Measurements from ENCODE around the gene ATP6V0A1. TPM values are rescaled to one million over a fixed set of nuclear protein-coding genes. Genes with fewer than 3 reads are reported as not detected.
"Not testable (repeated sequence)": the region's sequence is repeated elsewhere in the genome, so short reads cannot be mapped to it uniquely, and the experiment has no call there.

ATP6V0A1 gene
- total RNA-seq, 3 donors from 2014 or later = 53.1 to 74.5 (median 60.0) TPM

- no peaks in the 10 kb centered on the region for H3K36me3 ChIP-seq
- H3K9me3 ChIP-seq = no peaks in the 10 kb centered on the region
- H3K27me3 ChIP-seq = no peaks in the 10 kb centered on the region
- peak overlapping the region; percentile 91 to 94 for H3K27ac ChIP-seq
- peaks cover 3 to 10% of the 10 kb centered on the region in 2 donors for H3K4me1 ChIP-seq
- intact Hi-C loops (cut with DNase I; ENCODE audit: low total_unique reads) = no loop called here
- TF ChIP-seq POLR2AphosphoS5 (IDR thresholded peaks at IDR 0.05) (no peak), POLR2A (IDR thresholded peaks at IDR 0.05) (no peak), CTCF (IDR thresholded peaks at IDR 0.05) (no peak)
- H3K4me3 ChIP-seq = peak overlapping the region; percentile 74 to 87 (median 75)
- DNase-seq (ENCODE audit: low spot score in 2 of 2) = no peak
These were observed 95.2 kb downstream of the ATP6V0A1 start for GRCh38 chr17:42553866-42554249.

- Histone ChIP-seq H3K9me3 (no peaks in the 10 kb centered on the region), H3K36me3 (no peaks in the 10 kb centered on the region), H3K27ac (peak overlapping the region; percentile 91 to 94), H3K4me1 (peaks cover 3 to 10% of the 10 kb centered on the region in 2 donors), H3K4me3 (peak overlapping the region; percentile 74 to 87 (median 75)), H3K27me3 (no peaks in the 10 kb centered on the region)
- intact Hi-C loops (cut with DNase I; ENCODE audit: low total_unique reads) = no loop called here
- DNase-seq (ENCODE audit: low spot score in 2 of 2) = peak; percentile 82 to 83
- TF ChIP-seq CTCF (IDR thresholded peaks at IDR 0.05) = no peak
- TF ChIP-seq POLR2A (IDR thresholded peaks at IDR 0.05) = peak; percentile 85
- TF ChIP-seq POLR2AphosphoS5 (IDR thresholded peaks at IDR 0.05) = peak; percentile 84 to 92 (median 86)
These were observed 95.8 kb downstream of the ATP6V0A1 start for GRCh38 chr17:42554250-42555121.

- no peak for DNase-seq (ENCODE audit: low spot score in 2 of 2)
- intact Hi-C loops (cut with DNase I; ENCODE audit: low total_unique reads) = no loop called here
- H3K27me3 ChIP-seq = no peaks in the 10 kb centered on the region
- peak overlapping the region; percentile 91 to 94 for H3K27ac ChIP-seq
- peaks cover 3 to 10% of the 10 kb centered on the region in 2 donors for H3K4me1 ChIP-seq
- H3K4me3 ChIP-seq = peak overlapping the region; percentile 74 to 87 (median 75)
- H3K36me3 ChIP-seq = no peaks in the 10 kb centered on the region
- TF ChIP-seq POLR2AphosphoS5 (IDR thresholded peaks at IDR 0.05) (no peak), CTCF (IDR thresholded peaks at IDR 0.05) (no peak), POLR2A (IDR thresholded peaks at IDR 0.05) (no peak)
- H3K9me3 ChIP-seq = no peaks in the 10 kb centered on the region
These were observed 96.5 kb downstream of the ATP6V0A1 start for GRCh38 chr17:42555122-42555622.

- H3K27ac ChIP-seq; DNase-seq (ENCODE audit: low spot score in 2 of 2); H3K27me3 ChIP-seq; H3K36me3 ChIP-seq; H3K9me3 ChIP-seq; intact Hi-C loops (cut with DNase I; ENCODE audit: low total_unique reads); H3K4me1 ChIP-seq: not testable (repeated sequence)
- H3K4me3 ChIP-seq = peak overlapping the region in 1 of 3 donors; percentile 75
These were observed 97.4 kb downstream of the ATP6V0A1 start for GRCh38 chr17:42555961-42556617.

- no peak overlapping the region for H3K4me3 ChIP-seq
- TF ChIP-seq CTCF (IDR thresholded peaks at IDR 0.05) = no peak
- TF ChIP-seq POLR2AphosphoS5 (IDR thresholded peaks at IDR 0.05) = no peak
- no peaks in the 10 kb centered on the region for H3K27me3 ChIP-seq
- intact Hi-C loops (cut with DNase I; ENCODE audit: low total_unique reads) = no loop called here
- no peaks in the 10 kb centered on the region for H3K36me3 ChIP-seq
- peak overlapping the region in 1 of 2 donors; percentile 49 for H3K27ac ChIP-seq
- no peak for DNase-seq (ENCODE audit: low spot score in 2 of 2)
- H3K4me1 ChIP-seq = peaks cover 12 to 14% of the 10 kb centered on the region in 2 donors
- H3K9me3 ChIP-seq = no peaks in the 10 kb centered on the region
These were observed 100.4 kb downstream of the ATP6V0A1 start for GRCh38 chr17:42559075-42559474.
